ENCODE measurements around the gene BTBD17.

DNA sequence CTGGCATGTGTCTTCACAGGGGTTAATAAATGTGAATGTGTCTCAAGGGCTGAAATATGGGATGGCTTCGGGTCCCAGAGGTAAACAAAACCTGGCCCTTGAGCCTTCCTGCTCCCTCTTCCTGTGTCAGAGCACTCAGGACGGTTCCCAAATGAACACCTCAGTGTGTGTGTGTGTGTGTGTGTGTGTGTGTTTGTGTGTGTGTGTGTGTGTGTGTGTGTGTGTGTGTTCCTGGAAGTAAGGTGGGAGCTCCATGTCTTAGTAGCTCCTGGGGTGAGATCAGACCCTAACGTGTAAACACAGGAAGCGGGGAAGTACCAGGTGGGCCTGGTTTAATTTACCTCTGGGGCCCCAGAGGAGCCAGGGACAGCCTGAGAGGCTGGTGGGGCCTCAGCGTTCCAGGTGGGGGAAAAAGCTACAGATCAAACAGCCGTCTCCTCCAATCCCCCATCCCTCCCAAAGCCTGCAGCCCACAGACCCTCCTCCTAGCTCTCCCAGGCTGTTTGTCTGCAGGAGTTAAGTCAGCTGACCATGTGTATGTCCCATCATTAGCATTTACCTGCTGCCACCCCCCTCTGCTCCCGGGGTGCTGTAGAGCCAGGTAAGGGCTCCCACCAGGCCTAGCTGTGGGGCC lies 29.5 kb downstream of the BTBD17 start:
- TF ChIP-seq CTCF (IDR thresholded peaks at IDR 0.05; ENCODE audit: control extremely low read depth in 1 of 3, insufficient read depth in 1 of 3, low read depth in 1 of 3, low read length in 3 of 3) = no peak
- TF ChIP-seq GTF2F1 (IDR thresholded peaks at IDR 0.05; ENCODE audit: borderline replicate concordance, low read depth, low read length) = no peak
- TF ChIP-seq EZH2 (IDR thresholded peaks at IDR 0.05; ENCODE audit: low read depth, low read length, severe bottlenecking) = no peak
- no peak for TF ChIP-seq ATF2 (IDR thresholded peaks at IDR 0.05; ENCODE audit: low read length)
- no peak for TF ChIP-seq POLR2A (IDR thresholded peaks at IDR 0.05; ENCODE audit: control extremely low read depth in 1 of 2, low read depth in 2 of 2, low read length in 2 of 2)
- TF ChIP-seq CEBPB (IDR thresholded peaks at IDR 0.05; ENCODE audit: low read depth, low read length) = no peak
